Common myeloid progenitor, CD34-positive (primary cell): ENCODE measurements around the gene NRG2.

Experiments
- CTCF ChIA-PET: fragments of 350-600 bp; sonication (Branson Sonifier 250); formaldehyde crosslinking; loops from one replicate; lab custom pipeline; 2021; ENCODE audit warnings: antibody characterized with exemption; lab: Charles Lee
- POLR2A ChIA-PET: fragments of 350-600 bp; sonication (Branson Sonifier 250); formaldehyde crosslinking; loops from one replicate; lab custom pipeline; 2021; ENCODE audit warnings: antibody characterized with exemption; lab: Charles Lee
- DNase-seq, 3 donors: peaks; one replicate each; pipeline versions ENCODE4 v3.0.0 to v3.0.0-alpha.2; 2013
- H3K27ac ChIP-seq, 2 experiments: 1 replicate in 1 of 2; 2 replicates in 1 of 2; pipeline ENCODE4 v1.7.0; 2013; ENCODE audit warnings: inconsistent platforms in 2 of 2, low read length in 2 of 2, mild to moderate bottlenecking in 2 of 2, low read depth in 1 of 2, moderate library complexity in 1 of 2; ENCODE audit not compliant: severe bottlenecking in 2 of 2, insufficient read depth in 1 of 2, poor library complexity in 1 of 2
- H3K27me3 ChIP-seq, 5 experiments: replicated peaks in 2 of 5; 1 replicate in 3 of 5; 2 replicates in 2 of 5; pipeline versions ENCODE4 v1.6.1 to v1.7.0; 2013; ENCODE audit warnings: low read length in 4 of 5, mild to moderate bottlenecking in 2 of 5, moderate library complexity in 2 of 5, inconsistent platforms in 1 of 5; ENCODE audit not compliant: insufficient read depth in 5 of 5, control insufficient read depth in 4 of 5
- H3K36me3 ChIP-seq, 4 experiments: 1 replicate in 2 of 4; 2 replicates in 2 of 4; pipeline versions ENCODE4 v1.6.1 to v1.7.0; 2013; ENCODE audit warnings: low read length in 3 of 4, control low read depth in 1 of 4, mild to moderate bottlenecking in 1 of 4; ENCODE audit not compliant: control insufficient read depth in 4 of 4, insufficient read depth in 4 of 4
- H3K4me1 ChIP-seq, 4 experiments: 1 replicate in 3 of 4; 2 replicates in 1 of 4; pipeline versions ENCODE4 v1.6.1 to v1.7.1; 2013; ENCODE audit warnings: low read length in 3 of 4, mild to moderate bottlenecking in 3 of 4, control low read depth in 1 of 4, inconsistent platforms in 1 of 4, moderate library complexity in 1 of 4; ENCODE audit not compliant: control insufficient read depth in 4 of 4, insufficient read depth in 4 of 4; ENCODE audit errors: control extremely low read depth in 1 of 4
- H3K4me3 ChIP-seq, 7 experiments: 1 replicate in 4 of 7; 2 replicates in 3 of 7; pipeline versions ENCODE4 v1.5.1 to v1.7.0; 2013; ENCODE audit warnings: mild to moderate bottlenecking in 7 of 7, low read length in 6 of 7, moderate library complexity in 6 of 7, inconsistent platforms in 2 of 7, low read depth in 2 of 7, control low read depth in 1 of 7; ENCODE audit not compliant: insufficient read depth in 4 of 7, control insufficient read depth in 1 of 7; ENCODE audit errors: extremely low read depth in 1 of 7
- H3K9me3 ChIP-seq, 5 experiments: 1 replicate in 4 of 5; 2 replicates in 1 of 5; pipeline versions ENCODE4 v1.6.1 to v1.7.1; 2013; ENCODE audit warnings: low read length in 4 of 5, mild to moderate bottlenecking in 2 of 5, inconsistent platforms in 1 of 5, low read depth in 1 of 5, moderate library complexity in 1 of 5; ENCODE audit not compliant: control insufficient read depth in 4 of 5, insufficient read depth in 2 of 5; ENCODE audit errors: control extremely low read depth in 1 of 5
- WGBS: methylation state at CpG from one replicate; pipeline ENCODE4 v1.1.5; 2013; ENCODE audit not compliant: insufficient coverage; 5-methylcytosine and 5-hydroxymethylcytosine counted together

The NRG2 gene

DNA sequence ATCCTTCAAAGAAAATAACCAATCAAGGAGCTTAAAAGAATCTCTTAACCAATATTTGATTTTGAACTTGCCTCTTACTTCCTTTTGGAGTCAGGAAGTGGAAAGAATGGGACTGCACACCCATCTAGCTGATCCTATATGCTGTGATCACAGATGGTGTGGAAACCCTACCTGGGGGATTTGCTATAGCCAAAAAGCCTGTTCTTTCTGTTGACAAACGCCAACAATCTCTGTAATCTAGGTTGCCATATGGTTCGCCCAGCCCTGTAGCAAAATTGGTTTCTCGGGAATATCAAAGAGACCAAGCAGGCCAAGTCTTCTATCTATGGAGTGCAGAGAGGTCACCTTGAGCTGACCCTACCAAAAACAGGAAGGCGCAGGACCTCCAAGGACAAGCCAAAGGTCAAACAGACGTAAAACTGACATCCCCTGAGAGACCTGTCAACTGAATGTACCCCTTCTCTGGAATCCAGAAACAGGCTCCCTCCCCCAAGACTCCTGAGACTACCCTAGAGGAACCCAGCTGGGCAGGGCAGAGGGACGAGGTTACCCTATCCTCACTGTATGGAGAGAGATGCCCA is 19.4 kb downstream of the NRG2 start:
- no peaks in the 10 kb centered on the region for H3K36me3 ChIP-seq
- peaks cover 0 to 32% (median 24%) of the 10 kb centered on the region in 5 experiments for H3K27me3 ChIP-seq
- peaks cover 0 to 5% (median 0%) of the 10 kb centered on the region in 5 experiments for H3K9me3 ChIP-seq
- ChIA-PET POLR2A (no interaction called here), CTCF (no interaction called here)
- WGBS = 100% methylated on average over 3 of the region's 6 CpGs
- DNase-seq = no peak
- no peak overlapping the region for H3K4me3 ChIP-seq
- no peaks in the 10 kb centered on the region for H3K4me1 ChIP-seq
- H3K27ac ChIP-seq = no peak overlapping the region

DNA sequence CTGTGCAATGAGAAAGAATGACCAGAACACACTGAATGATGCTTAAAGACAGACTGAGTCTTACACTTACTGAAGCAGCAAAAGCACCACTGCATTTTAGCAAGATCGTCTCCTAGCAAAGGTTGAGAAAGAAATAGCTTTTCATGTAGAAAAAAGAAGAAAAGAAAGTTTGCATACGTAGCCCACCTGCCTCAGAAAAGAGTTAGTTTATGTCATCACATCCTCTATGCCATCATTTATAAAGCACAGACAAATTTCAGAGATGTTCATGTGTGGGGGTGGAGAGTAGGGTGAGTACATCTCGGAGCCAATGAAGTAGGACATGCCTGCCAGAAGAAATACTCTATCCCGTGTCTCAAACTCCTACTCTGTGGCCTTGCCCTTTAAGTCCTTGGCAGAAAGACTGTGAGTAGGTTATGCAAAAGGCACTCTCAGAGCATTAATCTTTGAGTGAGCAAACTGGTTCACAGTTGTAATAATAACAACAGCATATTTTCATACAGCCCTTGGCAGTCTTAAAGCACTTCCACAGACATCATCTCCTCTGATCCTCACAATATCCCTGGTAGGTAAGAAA is 22.4 kb downstream of the NRG2 start:
- Histone ChIP-seq H3K27me3 (peaks cover 2 to 40% (median 24%) of the 10 kb centered on the region in 5 experiments), H3K4me1 (no peaks in the 10 kb centered on the region), H3K9me3 (peaks cover 0 to 5% (median 0%) of the 10 kb centered on the region in 5 experiments), H3K27ac (no peak overlapping the region), H3K36me3 (no peaks in the 10 kb centered on the region), H3K4me3 (no peak overlapping the region)
- DNase-seq = no peak
- 90% methylated on average over 2 of the region's 4 CpGs for WGBS
- ChIA-PET POLR2A (no interaction called here), CTCF (interaction anchor here (1.2 to 1.5 kb wide), 2 partner anchors 9 to 52 kb away, joined by 3 read pairs; no protein-coding TSS in a partner anchor)

DNA sequence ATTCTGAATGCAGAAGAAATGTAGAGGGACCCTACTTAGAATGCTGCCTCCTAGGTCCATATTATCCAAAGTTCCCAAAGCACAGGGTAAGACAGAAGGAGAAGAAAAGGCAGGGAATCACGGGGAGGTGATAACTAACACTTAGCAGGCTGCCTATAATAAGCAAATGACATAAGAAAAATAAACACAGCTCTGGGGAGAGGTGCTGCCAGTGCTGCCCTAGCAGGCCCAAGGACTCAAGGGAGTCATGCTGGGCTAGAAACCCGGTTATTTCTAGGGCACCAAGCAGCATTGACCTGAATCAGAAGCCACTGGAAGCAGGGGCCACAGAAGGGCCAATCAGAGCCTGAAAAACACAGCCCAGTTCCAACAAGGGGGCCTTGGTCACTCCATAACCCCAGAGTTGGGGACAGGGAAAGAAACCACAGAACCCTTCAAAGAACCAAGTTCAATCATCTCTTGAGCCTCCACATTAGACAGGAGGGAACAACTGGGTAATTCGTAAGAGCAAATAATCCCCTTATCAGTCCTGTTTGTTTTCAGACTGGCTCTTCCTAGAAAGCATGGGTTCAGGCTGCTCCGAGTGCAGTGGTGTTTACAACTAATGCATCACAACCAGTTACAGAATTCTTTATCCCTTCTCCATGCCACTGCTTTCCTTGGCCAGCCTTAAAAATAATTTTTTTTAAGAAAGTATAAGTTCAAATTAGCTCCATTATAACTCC is 24.0 kb downstream of the NRG2 start:
- Histone ChIP-seq H3K4me3 (no peak overlapping the region), H3K27me3 (peaks cover 2 to 31% (median 24%) of the 10 kb centered on the region in 5 experiments), H3K27ac (no peak overlapping the region), H3K9me3 (peaks cover 0 to 5% (median 0%) of the 10 kb centered on the region in 5 experiments), H3K4me1 (no peaks in the 10 kb centered on the region), H3K36me3 (no peaks in the 10 kb centered on the region)
- 59% methylated on average over 2 of the region's 4 CpGs for WGBS
- ChIA-PET POLR2A (no interaction called here), CTCF (no interaction called here)
- no peak for DNase-seq

DNA sequence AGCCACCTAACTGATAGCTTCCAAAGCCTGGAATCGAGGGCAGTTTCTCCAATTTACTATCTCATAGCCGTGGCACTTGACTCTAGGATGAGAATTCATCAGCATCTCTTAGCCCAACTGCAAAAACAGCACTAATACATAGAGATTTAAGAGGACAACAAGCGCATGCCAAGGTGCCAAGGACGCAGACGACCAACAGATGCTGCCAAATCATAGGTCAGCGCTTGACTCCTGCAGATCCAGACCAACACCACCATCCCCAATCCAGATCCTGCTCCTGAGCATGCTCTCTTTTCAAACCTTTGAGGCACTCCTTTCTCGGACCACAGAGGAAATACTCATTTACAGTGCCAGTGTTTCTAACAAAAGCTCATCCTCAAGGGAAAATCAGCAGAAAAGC is 24.6 kb downstream of the NRG2 start:
- 94% methylated on average over 7 of the region's 7 CpGs for WGBS
- DNase-seq = no peak
- peaks cover 2 to 27% (median 20%) of the 10 kb centered on the region in 5 experiments for H3K27me3 ChIP-seq
- ChIA-PET POLR2A (no interaction called here), CTCF (no interaction called here)
- no peak overlapping the region for H3K27ac ChIP-seq
- no peaks in the 10 kb centered on the region for H3K4me1 ChIP-seq
- H3K36me3 ChIP-seq = no peaks in the 10 kb centered on the region
- H3K4me3 ChIP-seq = no peak overlapping the region
- no peaks in the 10 kb centered on the region for H3K9me3 ChIP-seq

DNA sequence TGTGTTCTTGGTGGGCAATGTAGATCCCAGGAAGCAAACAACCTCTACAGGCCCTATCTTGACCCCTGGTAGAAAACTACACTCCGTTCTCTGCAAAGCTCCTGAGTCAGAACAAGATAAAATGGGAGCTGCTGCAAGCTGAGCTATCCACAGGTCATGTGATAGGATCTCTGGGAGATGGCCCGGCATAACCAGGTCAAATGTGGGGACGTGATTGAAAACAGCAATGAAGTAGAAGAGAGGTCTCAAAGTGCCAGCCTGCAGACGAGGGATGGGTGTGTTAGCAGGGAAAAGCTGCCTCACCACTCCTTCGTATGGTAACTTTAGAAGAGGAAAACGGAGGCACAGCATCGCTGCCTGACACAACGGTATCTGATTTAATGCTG is 25.0 kb downstream of the NRG2 start:
- H3K27me3 ChIP-seq = peaks cover 2 to 28% (median 17%) of the 10 kb centered on the region in 5 experiments
- POLR2A ChIA-PET = no interaction called here
- CTCF ChIA-PET = no interaction called here

DNA sequence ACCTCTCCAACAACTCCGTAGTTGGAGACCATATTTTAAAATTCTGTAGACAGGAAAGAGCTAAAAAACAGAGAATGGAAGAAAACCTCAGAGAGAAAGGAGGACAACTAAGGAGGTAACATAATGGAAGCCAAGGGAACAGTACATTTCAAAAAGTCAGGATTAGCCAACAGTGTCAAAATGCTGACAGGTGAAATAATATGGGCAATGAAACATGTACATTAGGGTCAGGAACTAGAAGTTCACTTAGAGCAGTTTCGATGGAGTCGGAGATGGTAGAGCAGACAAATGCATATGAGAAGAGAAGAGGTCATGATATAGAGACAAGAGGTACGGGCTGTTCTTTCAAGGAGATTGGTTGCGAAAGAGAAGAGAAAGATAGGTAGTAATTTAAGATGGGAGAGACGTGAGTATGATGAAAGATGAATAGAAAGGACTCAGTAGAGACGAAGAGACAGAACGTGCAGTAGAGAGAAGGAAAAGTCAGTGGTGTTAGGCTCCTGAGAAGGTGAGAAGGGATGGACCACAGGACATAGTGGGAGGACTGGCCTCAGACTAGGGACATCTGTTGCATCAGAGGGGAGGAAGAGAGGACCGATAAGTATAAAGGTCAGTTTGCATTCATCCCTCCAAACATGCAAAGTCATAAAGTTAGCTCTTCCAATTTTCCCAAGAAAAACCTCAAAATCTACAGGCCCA is 25.6 kb downstream of the NRG2 start:
- 91% methylated on average over 8 of the region's 9 CpGs for WGBS
- Histone ChIP-seq H3K27me3 (peaks cover 2 to 31% (median 13%) of the 10 kb centered on the region in 5 experiments), H3K27ac (no peak overlapping the region), H3K4me3 (no peak overlapping the region), H3K4me1 (no peaks in the 10 kb centered on the region), H3K9me3 (no peaks in the 10 kb centered on the region), H3K36me3 (no peaks in the 10 kb centered on the region)
- DNase-seq = no peak
- ChIA-PET CTCF (no interaction called here), POLR2A (no interaction called here)

More for the DNA sequence above, 25.0 kb downstream of the NRG2 start:
- Histone ChIP-seq H3K27ac (no peak overlapping the region), H3K4me3 (no peak overlapping the region), H3K4me1 (no peaks in the 10 kb centered on the region), H3K36me3 (no peaks in the 10 kb centered on the region), H3K9me3 (no peaks in the 10 kb centered on the region)
- WGBS = 91% methylated on average over 6 of the region's 8 CpGs
- no peak for DNase-seq
